HepG2 (cell line): ENCODE measurements around the gene COL8A1. TPM values are rescaled to one million over a fixed set of nuclear protein-coding genes. Genes with fewer than 3 reads are reported as not detected.

Experiments used
- ATAC-seq: fragments of 200-7000 bp; cut with Tn5 transposase; 3 replicates; pipeline ENCODE4 v1.9.1; 2020; ENCODE audit warnings: mild to moderate bottlenecking, moderate library complexity
- BruUV-seq: library from RNA; stranded (reverse); fragments of 400-500 nt; replicated peaks from 2 replicates; lab custom pipeline; 2021; lab: Mats Ljungman, UMichigan
- CTCF ChIA-PET: fragments of 300-600 bp; formaldehyde crosslinking; extraction: SDS; loops from one replicate; lab custom pipeline; 2021; ENCODE audit warnings: low total read pairs, inconsistent platforms, low intra/inter-chr PET ratio; lab: Yijun Ruan, JAX
- POLR2A ChIA-PET: fragments of 350-600 bp; sonication (Branson Sonifier 250); formaldehyde crosslinking; loops from one replicate; lab custom pipeline; 2020; ENCODE audit warnings: antibody characterized with exemption, inconsistent platforms; lab: Yijun Ruan, JAX
- DNase-seq: peaks from one replicate; pipeline ENCODE4 v3.0.0-alpha.2; 2015; ENCODE audit warnings: low spot score
- FAIRE-seq: peaks from 3 replicates; lab custom pipeline; 2011; peaks lifted over from hg19 to GRCh38; lab: Jason Lieb, UNC
- H2AFZ ChIP-seq: one replicate; pipeline ENCODE4 v1.6.1; 2011; ENCODE audit warnings: low read length, inconsistent platforms
- H3K27ac ChIP-seq: fragments of 300-600 bp; 3 replicates; pipeline ENCODE4 v1.8.0; 2011; ENCODE audit warnings: mixed run types, mild to moderate bottlenecking, mixed read lengths, low read length, inconsistent platforms; ENCODE audit not compliant: insufficient read depth; ENCODE audit errors: extremely low read length
- H3K27me3 ChIP-seq, 2 experiments: fragments of 200-600 bp in 1 of 2; 2 replicates in 1 of 2; 3 replicates in 1 of 2; pipeline versions ENCODE4 v1.6.0 to v1.8.0; 2011; ENCODE audit warnings: low read length in 2 of 2, mild to moderate bottlenecking in 2 of 2, moderate library complexity in 2 of 2, inconsistent platforms in 1 of 2; ENCODE audit not compliant: insufficient read depth in 2 of 2, control insufficient read depth in 1 of 2
- H3K36me3 ChIP-seq, 2 experiments: fragments of 200-600 bp in 1 of 2; replicated peaks in 1 of 2; 2 replicates in 1 of 2; 3 replicates in 1 of 2; pipeline versions ENCODE4 v1.5.1 to v1.8.0; 2011; ENCODE audit warnings: low read length in 2 of 2, inconsistent platforms in 1 of 2; ENCODE audit not compliant: insufficient read depth in 2 of 2, control insufficient read depth in 1 of 2
- H3K4me1 ChIP-seq: 2 replicates; pipeline ENCODE4 v1.5.1; 2012; ENCODE audit warnings: low read length, inconsistent platforms; ENCODE audit not compliant: insufficient read depth
- H3K4me2 ChIP-seq: 2 replicates; pipeline ENCODE4 v1.6.0; 2011; ENCODE audit warnings: low read depth, low read length, inconsistent platforms
- H3K4me3 ChIP-seq, 3 experiments: fragments of 200-600 bp in 1 of 3; sonication (generic), shearing (Covaris generic) in 1 of 3; replicated peaks in 1 of 3; 2 replicates each; pipeline ENCODE4 v1.5.1; 2011 to 2016; ENCODE audit warnings: low read length in 3 of 3, inconsistent platforms in 2 of 3, low read depth in 2 of 3, mild to moderate bottlenecking in 2 of 3, control low read depth in 1 of 3, mixed read lengths in 1 of 3; ENCODE audit not compliant: insufficient read depth in 1 of 3
- H3K79me2 ChIP-seq: one replicate; pipeline ENCODE4 v1.6.1; 2011; ENCODE audit warnings: low read length, inconsistent platforms; ENCODE audit not compliant: insufficient read depth
- H3K9ac ChIP-seq: 2 replicates; pipeline ENCODE4 v1.6.0; 2011; ENCODE audit warnings: mild to moderate bottlenecking, low read depth, low read length, inconsistent platforms; ENCODE audit not compliant: insufficient read depth
- H3K9me3 ChIP-seq: 2 replicates; pipeline ENCODE4 v1.5.1; 2012; ENCODE audit warnings: mild to moderate bottlenecking, low read length
- H4K20me1 ChIP-seq: 2 replicates; pipeline ENCODE4 v1.6.0; 2011; ENCODE audit warnings: inconsistent platforms, mild to moderate bottlenecking, low read length, moderate library complexity; ENCODE audit not compliant: insufficient read depth
- KDM4B ChIP-seq: sonication (generic); formaldehyde crosslinking; IDR thresholded peaks from 2 replicates; pipeline ENCODE4 v1.4.0; 2020; ENCODE audit warnings: missing genetic modification reagents
- REXO4 ChIP-seq: sonication (generic); formaldehyde crosslinking; IDR thresholded peaks from 2 replicates; pipeline ENCODE4 v1.8.0; 2022; ENCODE audit warnings: missing genetic modification reagents, mild to moderate bottlenecking, borderline replicate concordance
- THAP8 ChIP-seq: sonication (generic); formaldehyde crosslinking; IDR thresholded peaks from 2 replicates; pipeline ENCODE4 v1.5.1; 2020; ENCODE audit warnings: missing genetic modification reagents, mild to moderate bottlenecking, borderline replicate concordance
- XRCC5 ChIP-seq: fragments of 200-400 bp; formaldehyde crosslinking; optimal IDR thresholded peaks from 2 replicates; pipeline ENCODE3; 2017; ENCODE audit warnings: mild to moderate bottlenecking, low read length
- ZNF432 ChIP-seq: sonication (generic); formaldehyde crosslinking; IDR thresholded peaks from 2 replicates; pipeline ENCODE4 v1.5.0; 2020; ENCODE audit warnings: missing genetic modification reagents, mild to moderate bottlenecking, borderline replicate concordance
- ZNF512 ChIP-seq: sonication (generic); formaldehyde crosslinking; IDR thresholded peaks from 2 replicates; pipeline ENCODE4 v1.4.0; 2020; ENCODE audit warnings: mild to moderate bottlenecking, missing genetic modification reagents
- ZNF781 ChIP-seq: sonication (generic); formaldehyde crosslinking; IDR thresholded peaks from 2 replicates; pipeline ENCODE4 v1.5.1; 2020; ENCODE audit warnings: borderline replicate concordance, mild to moderate bottlenecking, missing genetic modification reagents; ENCODE audit errors: not compliant biosample characterization
- ZNF782 ChIP-seq: sonication (generic); formaldehyde crosslinking; IDR thresholded peaks from 2 replicates; pipeline ENCODE4 v1.4.0; 2020; ENCODE audit warnings: missing genetic modification reagents, mild to moderate bottlenecking, borderline replicate concordance
- WGBS: methylation state at CpG from one replicate; pipeline ENCODE4 v1.1.6; 2017; ENCODE audit warnings: low lambda C conversion rate; 5-methylcytosine and 5-hydroxymethylcytosine counted together
- in situ Hi-C: cut with HindIII; loops from 2 replicates; pipeline ENCODE4 v1.10.0; 2017; ENCODE audit warnings: low pct_unique_long_range_greater_than_20kb; ENCODE audit not compliant: extremely low pct_ligation_motif_present
- intact Hi-C: fragments of 100-400 bp; cut with micrococcal nuclease; formaldehyde crosslinking; loops from one replicate; pipeline ENCODE4 v1.10.0; 2022; ENCODE audit not compliant: unreplicated experiment
- polyA plus RNA-seq, 8 experiments: library from polyadenylated mRNA; depleted of rRNA in 3 of 8; stranded (reverse) in 7 of 8; unstranded in 1 of 8; fragments of >200 nt; fragmentation: Illumina TruSeq in 4 of 8; extraction: Trizol in 4 of 8; gene quantifications; 2 replicates each; pipeline versions ENCODE4 v1.2.1 to v1.2.3, GENCODE V29; 2011 to 2016; ENCODE audit warnings: low read depth in 4 of 8, missing spikeins in 1 of 8, mixed read lengths in 1 of 8; ENCODE audit not compliant: insufficient read depth in 1 of 8
- total RNA-seq, 5 experiments: library from RNA; depleted of rRNA; stranded (reverse); fragments of >200 nt; fragmentation: Illumina TruSeq; extraction: Trizol; gene quantifications; 2 replicates each; pipeline ENCODE4 v1.2.3, GENCODE V29; 2016; ENCODE audit warnings: low read depth in 1 of 5

COL8A1 gene
- total and polyA plus RNA-seq, 2 of the 13 experiments (the other 11 are each of a cell fraction or from before 2014, with no cell fraction given): not detected

GRCh38 chr3:99683465-99683864 is 45.1 kb downstream of the COL8A1 start (continued):
- TF ChIP-seq REXO4 (CRISPR knock-in tag): no peak
- no peak for TF ChIP-seq THAP8 (CRISPR knock-in tag)
- no peak for TF ChIP-seq ZNF781 (CRISPR knock-in tag)

- in situ Hi-C loops: no loop called here
- H3K9ac ChIP-seq: no peak overlapping the region
- ChIA-PET CTCF (no interaction called here), POLR2A (no interaction called here)
- TF ChIP-seq ZNF432: no peak
- no peak for TF ChIP-seq ZNF512 (CRISPR knock-in tag)
- no peak for TF ChIP-seq XRCC5
- no peak for TF ChIP-seq ZNF782 (CRISPR knock-in tag)
- TF ChIP-seq KDM4B (CRISPR knock-in tag): no peak
- no peak for FAIRE-seq
- H3K27ac ChIP-seq: no peak overlapping the region
- H4K20me1 ChIP-seq: no peaks in the 10 kb centered on the region
- no peak overlapping the region for H3K4me3 ChIP-seq
- WGBS: 0% methylated on average over 3 of the region's 3 CpGs
- BruUV-seq: no TSS peak
- DNase-seq: no peak
- H2AFZ ChIP-seq: no peak overlapping the region
- intact Hi-C loops: no loop called here
- no peaks in the 10 kb centered on the region for H3K4me1 ChIP-seq
- H3K27me3 ChIP-seq: 0 out of 5 replicates have a peak, but pooled peaks cover 0 to 4% of the 10 kb centered on the region in 2 experiments
- H3K79me2 ChIP-seq: no peaks in the 10 kb centered on the region
- no peak overlapping the region for H3K4me2 ChIP-seq
- ATAC-seq: no peak
- H3K36me3 ChIP-seq: no peaks in the 10 kb centered on the region
- no peaks in the 10 kb centered on the region for H3K9me3 ChIP-seq
These were observed 45.5 kb downstream of the COL8A1 start for GRCh38 chr3:99683876-99684275.
